ENCODE measurements around the gene KCNH2.
A peak's percentile ranks its signal among the peaks of the same experiment; 100 is the strongest.
"Not testable (repeated sequence)": the region's sequence is repeated elsewhere in the genome, so short reads cannot be mapped to it uniquely, and the experiment has no call there.

KCNH2 gene

DNA sequence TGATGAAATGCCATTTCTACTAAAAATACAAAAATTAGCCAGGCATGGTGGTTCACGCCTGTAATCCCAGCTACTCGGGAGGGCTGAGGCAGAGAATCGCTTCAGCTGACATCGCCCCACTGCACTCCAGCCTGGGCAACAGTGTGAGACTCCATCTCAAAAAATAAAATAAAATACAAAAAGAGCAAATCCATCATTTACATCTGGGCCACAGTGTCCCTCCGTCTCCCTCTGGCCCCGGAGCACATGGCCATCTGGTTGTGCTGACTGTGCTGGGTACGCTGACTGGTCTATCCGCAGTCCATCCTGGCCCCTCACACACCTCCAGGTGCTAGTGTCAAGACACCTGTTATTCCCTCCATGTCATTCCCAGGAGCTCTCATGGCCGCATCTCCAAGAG, 42.1 kb downstream of the KCNH2 start:
- FAIRE-seq (no peak), DNase-seq (ENCODE audit: low spot score) (no peak)

DNA sequence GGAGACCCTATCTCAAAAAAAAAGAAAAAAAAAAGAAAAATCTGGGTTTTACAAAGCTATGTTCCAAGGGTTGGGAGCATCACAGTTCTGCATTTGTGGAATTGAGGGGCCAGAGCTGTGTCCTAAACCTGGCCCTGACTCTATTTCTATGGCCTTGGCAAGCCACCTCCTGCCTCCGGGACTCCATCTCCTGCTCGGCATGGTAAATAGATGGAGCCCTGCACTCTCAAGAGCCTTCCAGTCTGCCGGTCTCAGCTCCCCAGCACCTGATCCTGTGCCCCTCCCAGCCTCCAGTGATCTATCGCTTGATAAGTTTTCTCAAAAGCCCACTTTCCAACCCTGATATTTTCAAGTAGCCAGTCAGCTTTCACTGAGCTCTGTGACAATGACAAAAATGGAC, 43.0 kb downstream of the KCNH2 start:
- DNase-seq (ENCODE audit: low spot score): no peak
- FAIRE-seq: no peak

DNA sequence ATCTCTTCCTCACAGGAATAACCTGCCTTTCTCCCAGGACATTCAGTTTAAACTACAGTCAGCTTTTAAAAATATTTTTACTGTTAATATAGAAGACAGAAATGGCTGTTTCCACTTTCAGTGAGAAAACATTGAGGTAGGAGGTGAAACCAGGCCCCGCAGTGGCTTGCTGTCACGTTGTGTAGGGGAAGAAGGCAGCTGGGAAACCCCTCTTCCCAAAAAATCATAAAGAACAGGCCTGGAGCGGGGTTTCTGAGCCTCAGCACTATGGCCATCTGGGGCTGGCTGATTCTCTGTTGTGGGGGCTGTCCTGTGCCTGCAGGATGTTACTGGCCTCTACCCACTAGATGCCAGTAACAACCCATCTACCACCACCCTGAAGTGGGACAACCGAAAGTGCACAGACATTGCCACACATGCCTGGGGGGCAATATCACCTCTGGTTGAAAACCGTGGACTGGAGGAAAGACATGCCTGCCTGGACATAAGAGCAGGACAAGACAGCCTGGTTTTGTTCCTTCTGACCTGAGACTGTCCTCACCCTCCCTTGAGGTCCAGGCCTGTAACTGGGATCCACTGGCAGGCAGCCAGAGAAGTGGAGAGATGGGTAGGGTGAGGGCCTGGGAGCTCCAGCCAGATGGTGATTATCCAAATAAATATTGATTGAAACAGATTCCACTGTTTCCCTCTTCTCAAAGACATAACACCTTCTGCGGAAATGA, 43.9 kb downstream of the KCNH2 start:
- DNase-seq (ENCODE audit: low spot score) (no peak), FAIRE-seq (no peak)

GRCh38 chr7:150931199-150931869, 46.8 kb downstream of the KCNH2 start:
- DNase-seq (ENCODE audit: low spot score) (no peak), FAIRE-seq (no peak)

DNA sequence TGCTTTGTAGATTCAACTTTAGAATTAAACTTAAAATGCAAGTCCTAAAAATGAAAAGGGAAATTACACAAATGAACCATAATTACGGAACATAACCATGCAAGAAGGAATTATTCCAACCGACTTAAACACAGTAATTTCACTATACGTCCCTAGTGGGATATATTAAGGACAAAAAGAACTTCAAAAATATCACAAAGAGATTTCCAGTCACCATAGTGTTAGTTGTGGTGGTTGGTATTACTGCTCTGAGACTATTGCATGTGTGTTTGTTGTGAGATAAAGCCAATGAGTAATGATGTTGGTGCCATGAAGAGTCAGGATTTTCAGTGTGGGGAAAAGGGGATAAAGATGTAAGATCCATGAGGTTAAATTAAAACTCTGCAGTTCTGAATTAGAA, 49.6 kb downstream of the KCNH2 start:
- no peak for FAIRE-seq
- DNase-seq (ENCODE audit: low spot score): no peak

DNA sequence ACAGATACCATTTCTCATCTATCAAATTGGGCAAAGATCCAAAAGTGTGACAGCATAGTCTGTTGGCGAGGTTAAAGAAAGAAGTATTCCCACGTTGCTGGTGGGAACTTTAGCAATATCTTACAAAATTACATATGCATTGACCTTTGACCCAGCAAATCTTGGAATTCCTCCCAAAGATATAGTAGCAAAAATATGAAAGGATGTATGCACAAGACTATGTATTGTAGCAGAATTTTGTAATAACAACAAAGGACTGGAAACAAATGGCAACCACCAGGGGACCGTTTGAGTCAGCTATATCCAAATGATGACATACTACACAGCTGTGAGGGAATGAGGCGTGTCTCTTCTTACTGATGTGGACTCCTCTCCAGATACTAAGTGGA, 50.2 kb downstream of the KCNH2 start:
- no peak for DNase-seq (ENCODE audit: low spot score)

DNA sequence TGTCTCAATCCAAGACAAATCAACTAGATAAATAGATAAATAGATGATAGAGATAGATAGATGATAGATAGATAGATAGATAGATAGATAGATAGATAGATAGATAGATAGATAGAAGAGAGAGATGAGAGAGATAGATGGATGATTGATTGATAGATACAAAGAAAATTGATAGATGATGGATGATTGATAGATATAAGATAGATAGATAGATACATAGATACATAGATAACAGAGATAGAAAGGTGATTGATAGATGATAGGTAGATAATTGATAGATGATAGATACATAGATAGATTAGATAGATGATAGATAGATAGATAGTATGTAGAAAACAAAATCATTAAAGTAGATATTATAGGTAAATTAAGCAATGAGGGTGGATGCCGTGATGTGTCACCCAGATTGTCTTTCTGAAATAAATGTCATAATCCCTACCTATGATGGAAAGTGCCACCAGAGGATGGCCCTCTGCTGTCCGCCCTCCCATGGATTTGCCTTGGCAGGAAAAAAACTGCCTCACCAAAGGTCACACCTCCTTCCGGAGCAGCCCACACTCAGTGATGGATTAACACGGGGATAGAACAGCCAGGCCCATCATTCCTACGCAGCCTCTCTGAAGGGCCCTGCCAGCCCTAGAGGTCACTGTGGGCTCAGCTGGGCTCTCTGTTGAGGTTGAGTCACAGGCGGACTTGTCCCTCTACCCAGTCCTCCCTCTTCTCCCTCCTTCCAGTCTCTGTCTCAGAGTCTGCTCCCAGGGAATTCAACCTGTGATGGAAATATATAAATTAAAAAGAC, 50.8 kb downstream of the KCNH2 start:
- peak; percentile 30 for DNase-seq (ENCODE audit: low spot score)
- FAIRE-seq: no peak

More for the DNA sequence above, 50.2 kb downstream of the KCNH2 start:
- no peak for FAIRE-seq

GRCh38 chr7:150926066-150926465, 52.1 kb downstream of the KCNH2 start:
- no peak for FAIRE-seq
- no peak for DNase-seq (ENCODE audit: low spot score)

GRCh38 chr7:150924369-150924781, 53.7 kb downstream of the KCNH2 start:
- no peak for FAIRE-seq
- no peak for DNase-seq (ENCODE audit: low spot score)

DNA sequence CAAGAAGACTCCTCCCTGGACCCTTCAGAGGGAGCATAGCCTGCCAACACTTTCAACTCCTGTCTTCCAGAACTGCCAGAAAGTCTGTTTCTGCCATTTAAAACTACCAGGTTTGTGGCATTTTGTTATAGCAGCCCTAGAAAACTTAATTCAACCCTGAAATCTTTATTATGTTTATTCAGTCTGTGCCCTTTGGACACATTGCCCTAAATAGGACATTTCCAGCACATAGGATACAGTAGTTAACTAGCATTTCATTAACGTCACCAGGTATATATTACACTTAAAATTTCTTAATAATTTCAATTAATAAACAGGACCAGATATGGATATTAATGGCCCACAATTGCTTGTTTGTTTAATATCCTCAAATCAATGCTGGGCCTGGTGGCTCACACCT, 54.3 kb downstream of the KCNH2 start:
- no peak for FAIRE-seq
- DNase-seq (ENCODE audit: low spot score): no peak

DNA sequence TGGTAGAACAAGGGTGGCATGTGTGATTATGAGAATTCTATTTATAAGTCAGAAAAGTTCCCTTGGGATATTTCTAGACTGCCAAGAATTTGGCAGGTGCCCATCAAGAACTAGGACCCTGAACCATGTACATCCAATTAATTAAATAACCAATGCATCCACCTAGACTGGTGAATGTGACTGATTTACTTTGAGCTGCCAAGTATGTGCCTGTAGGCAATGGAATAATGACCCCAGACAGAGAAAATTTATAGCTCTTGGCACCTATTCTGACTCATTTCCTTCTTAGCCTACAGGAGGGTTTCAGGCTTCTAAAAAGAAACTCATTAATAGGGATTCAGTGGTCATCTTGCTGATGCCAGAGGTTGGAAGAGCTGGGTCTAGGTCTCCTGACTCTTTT, 54.9 kb downstream of the KCNH2 start:
- FAIRE-seq (no peak), DNase-seq (ENCODE audit: low spot score) (peak; percentile 10)

GRCh38 chr7:150919160-150919559, 59.0 kb downstream of the KCNH2 start:
- DNase-seq (ENCODE audit: low spot score) (no peak), FAIRE-seq (no peak)

GRCh38 chr7:150918378-150918777, 59.7 kb downstream of the KCNH2 start:
- DNase-seq (ENCODE audit: low spot score) (no peak), FAIRE-seq (no peak)

- FAIRE-seq (no peak), DNase-seq (ENCODE audit: low spot score) (no peak)
These were observed 60.2 kb downstream of the KCNH2 start for GRCh38 chr7:150917969-150918368.

DNA sequence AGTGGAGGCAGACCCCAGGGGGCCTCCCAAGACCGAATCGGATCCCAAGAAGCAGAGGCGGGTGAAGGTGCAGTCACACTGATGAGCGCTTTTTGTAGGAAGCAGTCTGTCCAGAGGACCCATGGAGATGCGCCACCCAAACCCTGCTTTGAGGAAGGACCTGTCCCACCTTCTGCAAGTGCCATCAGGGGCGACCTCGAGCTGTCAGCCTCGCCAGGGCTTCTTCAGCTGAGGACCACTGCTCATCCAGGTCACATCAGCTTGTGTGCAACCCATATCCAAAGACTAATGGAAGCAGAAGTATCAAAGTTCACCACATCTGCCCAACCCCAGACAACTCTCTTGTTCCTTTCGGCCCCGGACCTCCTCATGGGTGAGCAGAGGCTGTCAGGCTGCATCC, 61.5 kb downstream of the KCNH2 start:
- FAIRE-seq: no peak
- DNase-seq (ENCODE audit: low spot score): no peak

GRCh38 chr7:150914966-150915365, 63.2 kb downstream of the KCNH2 start:
- FAIRE-seq (no peak), DNase-seq (ENCODE audit: low spot score) (no peak)

DNA sequence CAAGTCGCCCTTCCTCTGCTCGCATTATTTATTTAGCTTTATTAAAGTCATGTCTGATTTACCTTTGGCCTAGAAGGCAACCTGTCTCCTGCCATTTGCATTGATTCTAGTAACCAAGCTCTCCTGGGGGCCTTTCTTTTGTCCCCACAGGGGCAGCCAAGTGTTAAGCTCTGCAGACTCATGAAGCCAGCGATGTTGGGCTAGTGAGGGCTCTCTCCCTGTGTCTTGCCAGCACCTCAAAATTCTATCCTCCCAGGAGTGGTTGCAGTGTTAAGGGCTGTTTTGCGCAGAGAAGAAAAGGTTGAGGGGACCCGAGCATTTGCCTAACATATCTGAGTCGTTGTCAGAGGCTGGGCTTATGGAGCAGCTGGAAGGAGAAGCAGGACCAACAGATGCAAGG, 63.9 kb downstream of the KCNH2 start:
- FAIRE-seq: no peak

DNA sequence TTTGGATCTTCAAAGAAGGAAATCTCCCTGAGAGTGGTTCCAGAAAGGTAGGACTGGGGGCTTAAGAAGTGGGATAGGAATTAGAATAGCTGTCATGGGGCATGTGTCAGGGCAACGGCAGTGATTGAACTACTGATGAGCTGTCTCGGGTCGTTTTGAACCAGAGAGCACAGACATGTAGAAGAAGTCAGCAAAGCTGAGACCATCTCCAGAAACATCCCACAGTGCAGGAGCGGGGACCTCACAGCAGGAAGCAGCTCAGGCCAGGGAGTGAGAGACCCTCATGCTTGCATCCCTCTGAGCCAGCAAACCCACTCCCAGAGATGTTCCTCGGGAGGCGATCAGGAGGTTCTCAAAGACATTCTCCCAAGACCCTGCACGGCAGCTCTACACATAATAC, 65.7 kb downstream of the KCNH2 start:
- no peak for FAIRE-seq
- DNase-seq (ENCODE audit: low spot score): no peak

More for the DNA sequence above, 63.9 kb downstream of the KCNH2 start:
- DNase-seq (ENCODE audit: low spot score): no peak

DNA sequence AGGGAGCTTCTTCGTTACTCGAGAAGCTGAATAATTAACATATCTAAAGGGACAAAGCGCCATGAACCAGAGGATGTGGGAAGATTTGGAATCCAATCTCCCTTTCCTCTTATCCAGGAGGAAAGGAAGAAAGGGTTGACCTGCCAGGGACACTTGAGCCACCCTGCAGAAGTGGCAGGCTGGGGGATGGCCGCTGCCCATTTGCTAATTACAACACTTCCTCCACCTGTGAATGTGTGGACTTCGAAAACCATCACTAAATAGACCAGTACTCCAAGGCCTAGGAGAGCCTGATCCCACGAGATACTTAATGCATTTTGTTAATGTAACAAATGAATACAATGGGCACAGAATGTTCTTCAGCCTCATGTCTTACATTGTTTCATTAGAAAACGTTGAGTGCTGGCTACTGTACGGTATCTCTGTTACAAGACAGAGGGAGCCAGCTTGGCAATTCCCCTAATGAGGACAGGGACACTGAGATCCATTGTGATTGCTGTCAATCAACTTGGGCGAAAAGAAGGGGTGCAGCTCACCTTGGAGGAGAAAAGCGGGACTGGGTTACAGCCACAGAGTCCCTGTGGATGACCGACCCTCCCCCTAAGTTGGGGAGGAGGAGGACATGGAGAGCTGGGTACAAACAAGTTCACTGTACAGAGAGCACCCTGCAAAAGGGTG, 66.4 kb downstream of the KCNH2 start:
- FAIRE-seq (no peak), DNase-seq (ENCODE audit: low spot score) (no peak)

DNA sequence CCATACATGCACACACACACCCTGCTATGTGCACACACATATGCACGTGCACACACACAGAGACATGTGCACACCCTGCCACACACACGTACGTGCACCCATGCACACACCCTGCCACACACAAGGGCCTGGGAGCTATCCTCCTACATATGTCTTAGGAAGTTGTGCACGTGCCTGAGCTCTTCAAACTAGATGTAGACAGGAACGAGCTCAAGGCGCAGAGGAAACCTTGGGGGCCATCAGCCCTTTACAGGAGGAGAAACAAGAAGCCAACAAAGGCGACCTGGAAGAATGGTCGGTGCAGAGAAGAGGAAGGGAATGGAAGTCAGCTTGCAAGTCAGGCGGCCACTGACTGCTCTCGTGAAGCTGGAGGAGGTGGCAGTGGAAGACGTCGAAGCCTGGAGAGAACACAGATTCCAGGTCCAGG, 67.1 kb downstream of the KCNH2 start:
- DNase-seq (ENCODE audit: low spot score) (no peak), FAIRE-seq (no peak)

DNA sequence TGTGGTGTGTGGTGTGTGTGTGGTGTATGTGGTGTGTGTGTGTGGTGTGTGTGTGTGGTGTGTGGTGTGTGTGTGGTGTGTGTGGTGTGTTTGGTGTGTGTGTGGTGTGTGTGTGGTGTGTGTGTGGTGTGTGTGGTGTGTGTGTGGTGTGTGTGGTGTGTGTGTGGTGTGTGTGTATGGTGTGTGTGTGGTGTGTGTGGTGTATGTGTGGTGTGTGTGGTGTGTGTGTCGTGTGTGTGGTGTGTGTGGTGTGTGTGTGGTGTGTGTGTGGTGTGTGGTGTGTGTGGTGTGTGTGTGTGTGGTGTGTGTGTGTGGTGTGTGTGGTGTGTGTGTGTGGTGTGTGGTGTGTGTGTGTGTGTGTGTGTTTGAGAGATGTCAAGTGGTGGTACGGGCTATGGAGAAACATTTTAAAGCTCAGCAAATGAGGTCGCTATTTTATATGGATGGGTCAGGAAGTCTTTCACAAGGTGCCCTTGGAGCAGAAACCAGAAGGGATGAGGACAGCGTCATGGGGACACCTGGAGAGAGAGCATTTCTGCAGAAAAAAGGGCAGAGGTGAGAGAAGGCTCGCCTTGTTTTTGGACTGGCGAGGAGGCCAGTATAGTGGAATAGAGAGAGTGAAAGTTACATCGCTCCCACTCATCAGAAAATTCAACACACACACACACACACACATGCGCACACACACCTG, 67.7 kb downstream of the KCNH2 start:
- not testable (repeated sequence) for FAIRE-seq; DNase-seq (ENCODE audit: low spot score)
